Suprapubic skin (tissue), 4 donors: ENCODE measurements around the gene TAS2R43. TPM values are rescaled to one million over a fixed set of nuclear protein-coding genes. Genes with fewer than 3 reads are reported as not detected.
"Not testable (repeated sequence)": the region's sequence is repeated elsewhere in the genome, so short reads cannot be mapped to it uniquely, and the experiment has no call there.

Experiments
- DNase-seq, 2 donors: peaks; one replicate each; pipeline ENCODE4 v3.0.0-alpha.2; 2019; ENCODE audit warnings: low spot score in 2 of 2
- H3K27ac ChIP-seq: fragments of 200-600 bp; sonication (generic); one replicate; pipeline ENCODE4 v1.5.1; 2019
- H3K27me3 ChIP-seq: fragments of 200-600 bp; sonication (generic); one replicate; pipeline ENCODE4 v1.5.1; 2019
- H3K36me3 ChIP-seq: fragments of 200-600 bp; sonication (generic); one replicate; pipeline ENCODE4 v1.5.1; 2019
- H3K4me1 ChIP-seq: fragments of 200-600 bp; sonication (generic); one replicate; pipeline ENCODE4 v1.5.1; 2019
- H3K4me3 ChIP-seq: fragments of 200-600 bp; sonication (generic); one replicate; pipeline ENCODE4 v1.5.1; 2019; ENCODE audit warnings: mild to moderate bottlenecking
- H3K9me3 ChIP-seq: fragments of 200-600 bp; sonication (generic); one replicate; pipeline ENCODE4 v1.5.1; 2019
- CTCF ChIP-seq, 2 donors: fragments of 200-600 bp in 1 of 2; fragments of 450-650 bp in 1 of 2; sonication (generic) in 1 of 2; IDR thresholded peaks; one replicate each; pipeline ENCODE4 v1.5.1; 2016 to 2019; ENCODE audit warnings: antibody characterized with exemption in 2 of 2, mild to moderate bottlenecking in 1 of 2, moderate library complexity in 1 of 2
- EP300 ChIP-seq: sonication (generic); formaldehyde crosslinking; IDR thresholded peaks from one replicate; pipeline ENCODE4 v1.6.1; 2017; ENCODE audit warnings: antibody characterized with exemption
- POLR2A ChIP-seq, 2 donors: fragments of 450-650 bp; IDR thresholded peaks; one replicate each; pipeline ENCODE4 v1.6.1; 2017; ENCODE audit warnings: antibody characterized with exemption in 2 of 2, mild to moderate bottlenecking in 2 of 2, moderate library complexity in 2 of 2
- POLR2AphosphoS5 ChIP-seq, 3 donors: sonication (generic); formaldehyde crosslinking; IDR thresholded peaks; one replicate each; pipeline ENCODE4 v1.6.1; 2017; ENCODE audit warnings: antibody characterized with exemption in 3 of 3
- WGBS: methylation state at CpG from one replicate; pipeline ENCODE4 v1.1.5; 2018; 5-methylcytosine and 5-hydroxymethylcytosine counted together
- total RNA-seq, 4 donors: library from RNA; depleted of rRNA; stranded (reverse); fragments of >200 nt; gene quantifications; one replicate each; pipeline ENCODE4 v1.1.0, GENCODE V29; 2016

Gene TAS2R43
- total RNA-seq, 4 donors from 2014 or later = 0.89 to 4.9 (median 4.7) TPM; not detected in 1

- Histone ChIP-seq H3K4me1 (no peaks in the 10 kb centered on the region), H3K27ac (no peak overlapping the region), H3K4me3 (no peak overlapping the region), H3K9me3 (no peaks in the 10 kb centered on the region), H3K36me3 (no peaks in the 10 kb centered on the region), H3K27me3 (no peaks in the 10 kb centered on the region)
- TF ChIP-seq POLR2AphosphoS5 (IDR thresholded peaks at IDR 0.05) (no peak), POLR2A (IDR thresholded peaks at IDR 0.05) (no peak)
- no peak for DNase-seq
Observed at GRCh38 chr12:11059784-11060183, 32.3 kb downstream of the TAS2R43 start.

GRCh38 chr12:11059041-11059440 lies 33.1 kb downstream of the TAS2R43 start:
- H3K27ac ChIP-seq = no peak overlapping the region
- H3K4me3 ChIP-seq = no peak overlapping the region
- H3K36me3 ChIP-seq = no peaks in the 10 kb centered on the region
- no peaks in the 10 kb centered on the region for H3K4me1 ChIP-seq
- H3K27me3 ChIP-seq = no peaks in the 10 kb centered on the region
- TF ChIP-seq POLR2AphosphoS5 (IDR thresholded peaks at IDR 0.05) (no peak), CTCF (IDR thresholded peaks at IDR 0.05) (no peak)
- no peak for DNase-seq
- WGBS = 97% methylated on average over 3 of the region's 3 CpGs
- no peaks in the 10 kb centered on the region for H3K9me3 ChIP-seq

DNA sequence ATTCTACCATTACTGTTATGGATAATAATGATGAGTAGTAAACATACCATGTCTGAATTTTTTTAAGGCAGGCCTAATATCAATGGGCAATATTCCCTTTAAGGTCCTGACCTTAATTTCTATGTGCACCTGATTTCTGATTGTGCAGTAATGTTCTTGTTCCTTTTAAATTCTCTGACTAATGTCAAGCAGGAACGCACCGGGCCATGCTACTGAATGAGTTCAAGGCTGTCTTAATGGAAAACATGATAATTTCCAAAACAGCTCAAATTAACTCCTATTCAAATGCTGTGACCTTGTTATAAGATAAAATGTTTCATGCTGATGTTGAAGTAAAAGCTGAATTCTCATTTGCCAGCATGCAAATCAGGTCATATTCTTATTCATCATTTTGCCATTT lies 36.8 kb downstream of the TAS2R43 start:
- TF ChIP-seq CTCF (IDR thresholded peaks at IDR 0.05) (no peak), POLR2A (IDR thresholded peaks at IDR 0.05) (no peak), POLR2AphosphoS5 (IDR thresholded peaks at IDR 0.05) (no peak), EP300 (no peak)
- 98% methylated on average over 2 of the region's 2 CpGs for WGBS
- no peaks in the 10 kb centered on the region for H3K27me3 ChIP-seq
- peaks cover 8% of the 10 kb centered on the region for H3K9me3 ChIP-seq
- H3K36me3 ChIP-seq = no peaks in the 10 kb centered on the region
- no peak overlapping the region for H3K27ac ChIP-seq
- no peak overlapping the region for H3K4me3 ChIP-seq
- no peaks in the 10 kb centered on the region for H3K4me1 ChIP-seq
- no peak for DNase-seq

DNA sequence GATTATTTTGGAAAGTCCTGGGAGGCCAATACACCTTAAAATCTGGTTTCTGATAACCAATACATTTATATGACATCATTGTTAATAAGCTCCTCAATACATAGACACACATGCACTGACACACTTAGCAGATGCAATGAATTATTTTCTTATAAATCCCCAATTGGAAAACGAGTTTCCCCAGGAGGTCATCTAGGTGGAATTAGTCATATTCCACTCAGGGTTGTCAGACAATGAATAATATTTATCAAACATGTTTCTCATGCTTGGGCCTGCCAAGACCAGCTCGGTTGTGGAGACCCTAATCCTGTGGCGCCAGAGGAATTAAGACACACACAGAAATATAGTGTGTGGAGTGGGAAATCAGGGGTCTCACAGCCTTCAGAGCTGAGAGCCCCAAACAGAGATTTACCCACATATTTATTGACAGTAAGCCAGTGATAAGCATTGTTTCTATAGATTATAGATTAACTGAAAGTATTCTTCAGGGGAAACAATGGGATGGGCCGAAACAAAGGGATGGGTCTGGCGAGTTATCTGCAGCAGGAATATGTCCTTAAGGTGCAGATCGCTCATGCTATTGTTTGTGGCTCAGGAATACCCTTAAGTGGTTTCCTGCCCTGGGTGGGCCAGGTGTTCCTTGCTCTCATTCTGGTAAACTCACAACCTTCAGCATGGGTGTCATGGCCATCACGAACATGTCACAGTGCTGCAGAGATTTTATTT lies 42.1 kb downstream of the TAS2R43 start:
- WGBS = 91% methylated on average over 7 of the region's 7 CpGs
- not testable (repeated sequence) for H3K27ac ChIP-seq, H3K4me1 ChIP-seq, H3K27me3 ChIP-seq, DNase-seq, H3K4me3 ChIP-seq
- Histone ChIP-seq H3K36me3 (peaks cover 11% of the 10 kb centered on the region), H3K9me3 (peaks cover 12% of the 10 kb centered on the region)

GRCh38 chr12:11041366-11041765 lies 50.7 kb downstream of the TAS2R43 start:
- H3K36me3 ChIP-seq, H3K9me3 ChIP-seq, DNase-seq, H3K4me1 ChIP-seq, H3K27ac ChIP-seq, H3K27me3 ChIP-seq, H3K4me3 ChIP-seq: not testable (repeated sequence)
- WGBS = 96% methylated on average over 2 of the region's 2 CpGs

Other genes starting within 250 kb of the TAS2R43 start
- gene PRR4, start 242.8 kb downstream of the TAS2R43 start, total RNA-seq = 100 to 1,000 TPM in 2 of 4 donors, 10 to 100 TPM in 2; 37.1 to 399 (median 124) TPM
- gene PRH1, start 208.1 kb downstream of the TAS2R43 start, total RNA-seq = 10 to 100 TPM in 3 of 4 donors, 1 to 10 TPM in 1; 8.8 to 51.3 (median 20.0) TPM
- 1 to 10 TPM in 2 of 4 donors, under 1 TPM in 2; 0.38 to 2.6 (median 1.7) TPM for gene TAS2R13, start 182.8 kb downstream of the TAS2R43 start, total RNA-seq
- gene PRH2, start 163.1 kb downstream of the TAS2R43 start, total RNA-seq = 1 to 10 TPM in 1 of 4 donors, not detected in 3; 2.1 TPM
- gene TAS2R14, start 153.1 kb downstream of the TAS2R43 start, total RNA-seq = 1 to 10 TPM in 2 of 4 donors, under 1 TPM in 2; 0.23 to 3.5 (median 1.7) TPM
- 1 to 10 TPM in 1 of 4 donors, under 1 TPM in 1, not detected in 2; 0.89 to 4.8 TPM for gene TAS2R50, start 105.4 kb downstream of the TAS2R43 start, total RNA-seq
- gene TAS2R20, start 94.0 kb downstream of the TAS2R43 start, total RNA-seq = 1 to 10 TPM in 3 of 4 donors, not detected in 1; 1.0 to 4.1 (median 2.6) TPM
- 1 to 10 TPM in 2 of 4 donors, not detected in 2; 2.5 to 9.3 TPM for gene TAS2R19, start 69.7 kb downstream of the TAS2R43 start, total RNA-seq
- 1 to 10 TPM in 2 of 4 donors, under 1 TPM in 1, not detected in 1; 0.55 to 8.3 (median 3.5) TPM for gene TAS2R31, start 60.9 kb downstream of the TAS2R43 start, total RNA-seq
- 1 to 10 TPM in 3 of 4 donors, not detected in 1; 1.2 to 8.9 (median 2.0) TPM for gene TAS2R46, start 30.0 kb downstream of the TAS2R43 start, total RNA-seq
- gene TAS2R30, start 42.3 kb upstream of the TAS2R43 start, total RNA-seq = 10 to 100 TPM in 1 of 4 donors, 1 to 10 TPM in 3; 1.6 to 11.3 (median 4.1) TPM
- 1 to 10 TPM; 2.8 to 7.0 (median 4.1) TPM for gene SMIM10L1, start 78.9 kb upstream of the TAS2R43 start, total RNA-seq
- not detected for gene TAS2R42, start 94.6 kb upstream of the TAS2R43 start, total RNA-seq
- under 1 TPM in 1 of 4 donors, not detected in 3; 0.81 TPM for gene PRB3, start 177.4 kb upstream of the TAS2R43 start, total RNA-seq
- gene PRB4, start 218.1 kb upstream of the TAS2R43 start, total RNA-seq = not detected